ENCODE results near the gene RBMS3. TPM values are rescaled to one million over a fixed set of nuclear protein-coding genes. Genes with fewer than 3 reads are reported as not detected.

Gene RBMS3
- total and polyA plus RNA-seq, 2 of the 8 experiments (the other 6 are each of a cell fraction or from before 2014, with no cell fraction given) = 3.7 to 6.9 TPM

- H3K18ac ChIP-seq (ENCODE audit: extremely low read depth, low read length) = no peak overlapping the region
- H3K27me3 ChIP-seq (replicated peaks in 1 of 4; ENCODE audit: control insufficient read depth in 3 of 4, extremely low read depth in 1 of 4, insufficient read depth in 3 of 4, low read length in 3 of 4) = no peaks in the 10 kb centered on the region
- DNase-seq (ENCODE audit: low read depth in 1 of 2, low spot score in 2 of 2) (no peak), FAIRE-seq (no peak)
- no peak overlapping the region for H3K23ac ChIP-seq (ENCODE audit: insufficient read length)
- H2BK12ac ChIP-seq (ENCODE audit: low read depth, low read length) = no peak overlapping the region
- H3K9ac ChIP-seq (replicated peaks in 1 of 4; ENCODE audit: extremely low read depth in 1 of 4, low read depth in 3 of 4, low read length in 3 of 4) = no peak overlapping the region
- no peaks in the 10 kb centered on the region for H3K36me3 ChIP-seq (ENCODE audit: control insufficient read depth in 2 of 4, insufficient read depth in 4 of 4, low read length in 3 of 4)
- TF ChIP-seq CREB1 (IDR thresholded peaks at IDR 0.05) (no peak), ZNF274 (IDR thresholded peaks at IDR 0.05; ENCODE audit: borderline replicate concordance, extremely low read depth, low read length) (no peak)
- H4K5ac ChIP-seq (ENCODE audit: insufficient read length, low read depth, low read length) = no peak overlapping the region
- no peak overlapping the region for H2BK20ac ChIP-seq (ENCODE audit: low read length)
- no peaks in the 10 kb centered on the region; a peak in 1 of 4 replicates for H3K9me3 ChIP-seq (ENCODE audit: insufficient read depth in 2 of 2, low read depth in 1 of 2, low read length in 1 of 2)
- H3K4me1 ChIP-seq (replicated peaks in 1 of 4; ENCODE audit: control insufficient read depth in 3 of 4, insufficient read depth in 4 of 4, low read length in 3 of 4) = no peaks in the 10 kb centered on the region
- H4K91ac ChIP-seq (replicated peaks; ENCODE audit: insufficient read length, low read length) = no peak overlapping the region
- no peak overlapping the region for H4K8ac ChIP-seq (ENCODE audit: extremely low read depth, insufficient read depth, low read length)
- no peak overlapping the region for H2AK5ac ChIP-seq (ENCODE audit: low read depth, low read length)
- no peaks in the 10 kb centered on the region for H4K20me1 ChIP-seq (replicated peaks in 1 of 2; ENCODE audit: control insufficient read depth in 1 of 2, insufficient read depth in 2 of 2, low read length in 2 of 2)
- no peak overlapping the region for H3K4ac ChIP-seq (replicated peaks; ENCODE audit: insufficient read length, low read depth, low read length)
- H2BK120ac ChIP-seq (replicated peaks; ENCODE audit: low read depth, low read length) = no peak overlapping the region
- no peaks in the 10 kb centered on the region for H3K79me2 ChIP-seq (ENCODE audit: control insufficient read depth in 1 of 2, insufficient read depth in 2 of 2, low read length in 2 of 2)
- H3K27ac ChIP-seq (ENCODE audit: low read depth, low read length) = no peak overlapping the region
- H2BK15ac ChIP-seq (ENCODE audit: low read length) = no peak overlapping the region
- H3K23me2 ChIP-seq (ENCODE audit: low read depth, low read length) = no peaks in the 10 kb centered on the region
- CTCF ChIA-PET (ENCODE audit: partially characterized antibody) = no interaction called here
- no peak overlapping the region for H3K4me3 ChIP-seq (ENCODE audit: extremely low read depth in 1 of 4, insufficient read depth in 2 of 4, low read depth in 3 of 4, low read length in 4 of 4)
- WGBS, 2 experiments (ENCODE audit: extremely low coverage in 1 of 2, insufficient coverage in 1 of 2, insufficient read length in 1 of 2, insufficient replicate concordance in 2 of 2, low coverage in 1 of 2, low lambda C conversion rate in 2 of 2, missing lambda C conversion rate in 1 of 2) = 78% methylated on average over 6 of the region's 6 CpGs; no CpG with 5 or more reads in 1 of the 2 experiments
- no peak overlapping the region for H2AFZ ChIP-seq (ENCODE audit: low read length)
- no peak overlapping the region for H3K14ac ChIP-seq (ENCODE audit: insufficient read length)
- H2BK5ac ChIP-seq (ENCODE audit: low read depth, low read length) = no peak overlapping the region
- POLR2A ChIA-PET (ENCODE audit: partially characterized antibody) = no interaction called here
- H3K79me1 ChIP-seq (ENCODE audit: low read depth, low read length) = no peaks in the 10 kb centered on the region
- H3K4me2 ChIP-seq (ENCODE audit: insufficient read depth in 1 of 2, low read depth in 2 of 2, low read length in 2 of 2) = no peak overlapping the region
- H3K56ac ChIP-seq (replicated peaks; ENCODE audit: insufficient read length, low read depth, low read length) = no peak overlapping the region
Observed at GRCh38 chr3:29384640-29385039, 103.8 kb downstream of the RBMS3 start.
